Iris pigment epithelial cell (primary cell): ENCODE data around the gene KRT9.
"Not testable (repeated sequence)": the region's sequence is repeated elsewhere in the genome, so short reads cannot be mapped to it uniquely, and the experiment has no call there.

Experiments used
- DNase-seq: peaks from one replicate; pipeline ENCODE4 v3.0.0-alpha.2; 2011; ENCODE audit warnings: low read depth

Gene KRT9

DNA sequence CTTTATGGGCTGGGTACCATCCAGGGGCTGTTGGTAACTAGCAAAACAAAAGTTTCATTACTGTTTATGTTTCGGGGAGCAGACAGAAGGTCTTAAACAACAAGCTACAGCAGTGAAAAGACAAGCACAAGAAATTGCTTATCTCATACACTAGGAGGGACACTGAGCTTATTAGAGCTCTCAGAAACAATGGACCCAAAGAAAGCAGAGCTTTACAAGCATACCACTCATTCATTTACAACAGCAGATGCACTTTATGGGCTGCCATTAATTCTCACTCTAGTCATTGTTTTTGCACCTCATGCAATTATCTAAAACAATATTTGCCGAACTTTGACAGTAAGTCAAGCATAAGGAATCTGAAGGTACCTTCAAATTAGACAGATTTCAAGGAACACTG, 30.7 kb upstream of the KRT9 start:
- DNase-seq: no peak

DNA sequence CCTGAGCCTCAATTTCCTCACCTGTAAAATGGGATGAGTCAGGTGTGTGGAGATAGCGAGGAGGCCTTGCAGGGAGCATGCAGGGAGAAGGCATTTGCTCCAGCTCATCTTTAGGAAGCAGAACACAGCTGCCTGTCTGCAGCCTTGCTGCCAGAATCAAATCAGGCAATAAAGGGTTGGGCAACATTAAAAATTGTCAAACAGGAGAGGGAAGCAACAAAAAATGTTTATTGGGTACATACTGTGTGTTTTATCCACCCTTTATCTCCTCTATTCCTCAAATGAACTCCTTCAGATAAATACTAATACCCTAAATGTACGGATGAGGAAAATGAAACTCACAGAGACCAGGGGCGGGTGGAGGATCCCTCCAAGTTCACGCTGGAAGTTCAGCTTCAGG, 28.5 kb upstream of the KRT9 start:
- DNase-seq: no peak

DNA sequence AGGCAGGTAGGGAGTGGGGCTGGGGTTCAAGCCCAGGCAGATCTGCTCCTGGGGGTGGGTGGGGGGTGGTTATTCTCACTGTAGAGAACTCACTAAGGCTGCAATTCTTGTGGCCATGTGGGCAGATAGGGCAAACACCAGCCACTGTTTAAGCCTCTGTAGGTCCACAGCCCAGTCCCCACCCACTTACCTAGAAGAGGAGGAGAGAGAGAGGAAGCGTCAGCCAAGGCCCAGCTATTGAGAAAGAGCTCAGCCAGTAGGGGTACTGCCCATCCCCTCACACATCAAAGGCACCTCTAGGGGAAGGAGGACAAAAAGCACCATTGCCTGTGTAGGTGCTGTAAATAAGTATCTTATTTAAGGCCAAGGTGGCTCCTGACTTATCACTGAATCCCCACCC, 27.8 kb upstream of the KRT9 start:
- no peak for DNase-seq

DNA sequence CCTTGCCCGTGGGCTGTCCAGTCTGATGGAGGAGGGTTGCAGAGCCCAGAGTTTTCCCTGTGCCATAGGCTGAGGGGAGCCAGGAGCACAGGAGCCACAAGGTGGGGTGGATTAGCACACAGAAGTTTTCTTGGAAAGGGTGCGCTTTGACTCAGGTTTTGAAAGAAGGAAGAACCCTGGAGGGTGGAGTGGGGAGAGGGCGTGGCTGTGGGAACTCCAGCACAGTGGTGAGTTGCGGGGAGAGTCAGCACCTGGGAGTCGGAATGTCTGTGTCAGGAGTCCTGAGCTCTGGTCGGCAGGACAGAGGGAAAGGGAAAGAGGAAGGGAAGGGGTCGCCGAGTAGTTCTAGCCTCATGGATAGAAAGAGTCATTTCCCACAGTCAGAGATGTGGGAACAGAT, 23.7 kb upstream of the KRT9 start:
- DNase-seq: no peak

DNA sequence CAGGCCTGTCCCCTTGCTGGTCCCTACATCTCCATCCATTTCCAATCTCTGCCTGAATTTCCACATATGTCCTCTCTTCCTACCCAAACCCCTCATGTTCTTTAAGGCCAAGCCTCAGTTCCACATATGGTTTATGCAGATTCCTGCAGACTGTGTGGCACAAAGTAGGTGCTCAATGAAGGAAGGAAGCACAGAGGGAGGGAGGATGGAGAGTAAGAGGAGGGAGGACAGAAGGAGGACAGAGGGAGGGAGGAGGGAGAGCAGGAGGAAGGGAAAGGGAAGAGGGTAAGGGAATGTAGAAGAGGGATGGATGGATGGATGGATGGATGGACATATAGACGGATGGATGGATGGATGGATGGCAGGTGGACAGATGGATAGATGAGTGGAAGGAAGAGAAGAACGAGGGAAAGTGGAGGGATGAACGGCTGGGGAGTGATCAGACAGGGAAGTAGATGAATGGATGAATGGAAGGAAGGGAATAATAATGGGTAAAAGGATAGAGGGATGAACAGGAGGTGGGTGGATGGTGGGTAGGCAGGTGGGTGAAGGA, 22.6 kb upstream of the KRT9 start:
- DNase-seq: no peak

DNA sequence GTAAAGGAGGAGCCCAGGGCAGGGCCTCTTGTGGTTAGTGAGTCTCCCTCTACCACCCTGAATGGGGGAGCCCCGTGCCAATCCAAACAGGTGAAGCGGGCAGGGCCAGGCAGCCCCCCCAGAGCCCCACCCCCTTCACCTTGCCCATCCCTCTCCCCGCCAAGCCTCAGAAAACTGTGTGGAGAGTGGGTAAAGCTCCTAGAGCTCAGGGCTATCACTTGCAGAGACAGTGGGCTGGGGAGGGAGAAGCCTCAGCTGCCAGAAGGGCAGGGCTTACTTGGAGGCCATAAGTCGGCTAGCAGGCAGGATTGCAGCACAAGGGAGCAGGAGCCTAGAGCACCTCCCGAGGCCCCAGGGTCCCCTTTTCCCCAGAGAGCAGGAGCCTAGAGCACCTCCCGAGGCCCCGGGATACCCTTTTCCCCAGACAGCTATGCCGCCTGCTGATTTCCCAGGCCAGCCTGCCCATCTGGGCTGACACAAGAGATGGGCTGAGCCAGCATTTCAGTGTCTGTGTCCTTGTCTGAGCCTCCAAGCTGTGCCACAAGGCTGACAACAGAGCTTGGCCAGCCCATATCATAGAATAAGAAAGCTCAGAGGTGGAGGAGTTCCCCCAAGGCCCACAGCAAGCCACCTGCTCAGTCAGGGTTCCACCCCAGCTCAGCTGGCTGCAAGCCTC, 21.6 kb upstream of the KRT9 start:
- DNase-seq: no peak

DNA sequence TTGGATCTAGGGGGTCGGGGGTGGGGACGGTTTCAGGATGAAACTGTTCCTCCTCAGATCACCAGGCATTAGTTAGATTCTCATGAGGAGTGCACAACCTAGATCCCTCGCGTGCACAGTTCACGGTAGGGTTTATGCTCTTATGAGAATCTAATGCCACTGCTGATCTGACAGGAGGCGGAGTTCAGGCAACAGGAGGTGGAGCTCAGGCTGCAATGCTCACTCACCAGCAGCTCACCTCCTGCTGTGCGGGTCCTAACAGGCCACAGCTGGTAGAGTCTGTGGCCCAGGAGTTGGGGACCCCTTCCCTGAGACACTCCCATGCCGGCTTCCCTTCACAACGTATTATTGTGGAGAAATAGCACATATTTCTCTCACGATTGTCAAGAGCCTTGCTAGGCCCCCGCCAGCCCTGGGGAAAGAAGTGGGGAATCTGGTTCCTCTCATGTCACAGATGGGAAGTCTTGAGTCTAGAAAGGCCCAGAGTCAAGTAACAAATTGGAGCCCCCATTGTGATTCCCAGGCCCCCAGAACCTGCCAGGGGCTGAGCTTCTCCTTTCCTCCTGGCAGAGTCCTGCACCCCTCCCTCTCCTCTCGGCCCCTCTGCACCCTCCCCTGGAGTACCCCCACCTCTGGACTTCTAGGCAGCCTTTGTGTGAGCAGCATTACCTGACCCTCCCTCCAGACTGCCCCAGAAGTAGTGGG, 20.9 kb upstream of the KRT9 start:
- no peak for DNase-seq

DNA sequence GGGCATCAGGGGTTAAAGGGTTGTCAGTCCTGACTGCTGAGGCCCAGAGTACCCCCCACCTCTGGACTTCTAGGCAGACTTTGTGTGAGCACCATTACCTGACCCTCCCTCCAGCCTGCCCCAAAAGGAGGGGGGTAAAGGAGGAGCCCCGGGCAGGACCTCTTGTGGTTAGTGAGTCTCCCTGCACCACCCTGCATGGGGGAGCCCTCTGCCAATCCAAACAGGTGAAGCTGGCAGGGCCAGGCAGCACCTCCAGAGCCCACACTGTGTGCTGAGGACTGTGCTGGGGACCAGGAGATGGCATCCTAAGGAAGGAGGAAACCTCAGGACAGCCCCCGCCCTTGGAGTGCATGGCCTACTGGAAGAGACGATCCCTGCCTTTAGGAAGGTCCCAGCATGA, 17.4 kb upstream of the KRT9 start:
- no peak for DNase-seq

DNA sequence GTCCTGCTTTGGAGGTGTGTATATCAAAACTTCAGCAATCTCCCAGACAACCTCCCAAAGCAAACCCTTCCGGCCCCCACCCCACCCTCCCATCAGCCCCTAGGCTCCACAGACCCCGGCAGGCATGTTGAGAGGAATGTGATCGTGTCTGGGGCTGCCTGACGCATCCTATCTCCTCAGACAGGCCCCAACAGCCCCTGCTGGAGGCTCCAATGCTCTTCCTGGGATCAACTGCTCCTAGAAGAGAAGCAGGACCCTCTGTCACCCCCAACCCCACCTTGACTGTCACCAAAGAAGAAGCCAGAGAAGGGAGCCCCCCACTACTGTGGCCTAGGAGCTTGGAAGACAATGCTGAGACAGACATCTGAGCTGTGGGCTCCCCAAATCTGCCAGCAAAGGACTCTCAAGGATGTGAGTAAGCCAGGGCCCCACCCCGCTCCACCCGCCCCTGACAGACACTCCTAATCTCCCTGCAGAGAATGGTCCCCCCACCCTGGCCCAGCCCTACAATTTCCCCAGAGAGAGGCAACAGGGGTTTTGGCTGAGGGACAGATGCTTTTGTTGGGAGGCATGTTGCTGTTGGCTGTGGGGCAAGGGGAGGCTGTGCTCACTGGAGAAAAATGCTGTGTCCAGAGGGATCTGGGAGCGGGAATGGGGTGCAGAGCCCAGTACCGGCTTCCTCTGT, 16.4 kb upstream of the KRT9 start:
- DNase-seq: no peak

DNA sequence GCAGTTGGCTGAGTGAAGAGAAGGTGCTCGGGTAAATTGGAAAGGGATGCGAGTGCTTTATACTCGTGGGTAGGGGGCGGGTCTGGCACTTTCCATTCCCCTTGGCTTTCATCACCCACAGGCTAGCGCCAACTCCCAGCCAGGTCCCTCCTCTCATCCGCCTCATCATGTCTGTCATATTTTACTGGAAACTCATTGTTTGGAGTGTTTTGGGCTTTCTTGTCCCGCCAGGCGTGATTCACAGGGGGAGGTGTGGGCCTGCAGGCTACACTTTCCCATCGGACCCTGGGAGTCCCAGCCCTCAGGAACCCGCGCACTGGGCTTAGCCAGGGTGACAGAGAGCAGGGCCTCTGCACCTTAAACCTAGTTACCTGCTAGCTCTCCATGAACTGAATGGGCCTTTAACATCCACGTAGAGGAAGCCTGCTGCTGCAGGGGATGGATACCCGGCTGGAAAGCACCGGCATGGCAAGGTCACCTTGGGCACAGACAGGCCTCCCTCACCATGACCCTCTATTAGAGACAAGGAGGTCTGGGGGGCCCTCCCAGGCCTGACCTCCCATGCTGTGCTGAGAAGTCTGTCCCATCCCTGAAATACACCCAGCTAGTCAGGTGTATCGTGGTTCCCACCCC, 15.1 kb upstream of the KRT9 start, which contains the start of gene KRT14:
KRT14 (minus strand) TSS at position 33 of the 633 bp plus-strand sequence. CDS start 61 bp downstream, outside the sequence.
- no peak for DNase-seq

DNA sequence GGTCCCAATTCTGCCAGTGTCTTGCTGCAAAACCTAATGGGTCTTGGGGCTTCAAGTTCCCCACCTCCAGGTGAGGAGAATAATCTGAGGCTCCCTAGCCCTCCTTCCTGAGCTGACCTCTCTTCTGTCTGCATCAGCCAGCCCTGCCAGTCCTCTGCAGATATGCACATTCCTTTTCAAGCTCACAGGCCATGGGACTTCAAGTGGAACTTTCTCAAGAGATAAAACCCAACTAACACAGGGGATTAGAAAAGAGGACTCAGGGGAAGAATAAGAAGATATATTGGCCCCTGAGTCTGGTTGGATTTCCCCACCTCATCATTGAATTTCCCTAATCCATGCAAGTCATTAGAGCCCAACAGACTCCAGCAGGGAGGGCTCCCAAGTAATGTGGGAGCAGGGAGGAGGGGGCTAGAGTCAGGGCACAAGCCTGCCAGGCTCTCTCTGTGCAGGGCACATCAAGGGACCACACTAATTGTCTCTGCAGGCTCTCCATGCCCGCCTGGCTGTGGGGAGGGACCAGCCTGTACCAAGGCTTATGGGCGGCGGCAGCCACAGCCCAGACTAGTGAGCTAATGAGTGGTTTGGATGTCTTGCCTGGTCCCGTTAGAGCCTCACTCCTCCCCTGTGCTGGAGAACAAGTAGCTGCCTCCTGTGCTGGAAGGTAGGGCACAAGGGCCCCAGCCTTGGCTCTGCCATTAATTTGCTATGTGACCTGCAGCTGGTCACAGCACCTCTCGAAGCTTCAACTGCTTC, 13.6 kb upstream of the KRT9 start:
- no peak for DNase-seq

DNA sequence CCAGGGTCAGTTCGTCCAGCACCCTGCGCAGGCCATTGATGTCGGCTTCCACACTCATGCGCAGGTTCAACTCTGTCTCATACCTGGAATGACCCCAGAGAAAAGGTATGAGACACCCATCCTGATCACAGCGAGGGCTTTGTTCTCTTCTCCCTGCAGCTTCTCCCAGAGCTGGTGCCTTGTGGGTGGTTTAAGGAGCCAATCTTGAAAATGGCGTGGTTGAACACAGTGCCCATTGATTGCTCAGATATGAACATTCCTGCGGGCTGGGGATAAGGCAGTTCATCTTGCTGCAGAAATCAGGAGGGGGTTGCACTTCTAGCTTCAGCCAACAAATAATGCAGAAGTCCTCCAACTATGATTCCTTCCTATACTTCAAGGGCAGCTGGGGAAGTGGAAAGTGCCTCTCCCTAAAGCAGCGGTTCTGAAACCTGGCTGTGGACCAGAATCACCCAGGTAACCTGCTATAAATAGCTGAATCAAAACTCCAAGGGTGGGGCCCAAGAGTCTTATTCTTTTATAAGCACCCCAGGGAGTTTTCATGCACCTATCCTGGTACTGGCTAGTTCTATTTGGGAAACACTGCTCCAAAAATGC, 12.6 kb upstream of the KRT9 start:
- DNase-seq: not testable (repeated sequence)

DNA sequence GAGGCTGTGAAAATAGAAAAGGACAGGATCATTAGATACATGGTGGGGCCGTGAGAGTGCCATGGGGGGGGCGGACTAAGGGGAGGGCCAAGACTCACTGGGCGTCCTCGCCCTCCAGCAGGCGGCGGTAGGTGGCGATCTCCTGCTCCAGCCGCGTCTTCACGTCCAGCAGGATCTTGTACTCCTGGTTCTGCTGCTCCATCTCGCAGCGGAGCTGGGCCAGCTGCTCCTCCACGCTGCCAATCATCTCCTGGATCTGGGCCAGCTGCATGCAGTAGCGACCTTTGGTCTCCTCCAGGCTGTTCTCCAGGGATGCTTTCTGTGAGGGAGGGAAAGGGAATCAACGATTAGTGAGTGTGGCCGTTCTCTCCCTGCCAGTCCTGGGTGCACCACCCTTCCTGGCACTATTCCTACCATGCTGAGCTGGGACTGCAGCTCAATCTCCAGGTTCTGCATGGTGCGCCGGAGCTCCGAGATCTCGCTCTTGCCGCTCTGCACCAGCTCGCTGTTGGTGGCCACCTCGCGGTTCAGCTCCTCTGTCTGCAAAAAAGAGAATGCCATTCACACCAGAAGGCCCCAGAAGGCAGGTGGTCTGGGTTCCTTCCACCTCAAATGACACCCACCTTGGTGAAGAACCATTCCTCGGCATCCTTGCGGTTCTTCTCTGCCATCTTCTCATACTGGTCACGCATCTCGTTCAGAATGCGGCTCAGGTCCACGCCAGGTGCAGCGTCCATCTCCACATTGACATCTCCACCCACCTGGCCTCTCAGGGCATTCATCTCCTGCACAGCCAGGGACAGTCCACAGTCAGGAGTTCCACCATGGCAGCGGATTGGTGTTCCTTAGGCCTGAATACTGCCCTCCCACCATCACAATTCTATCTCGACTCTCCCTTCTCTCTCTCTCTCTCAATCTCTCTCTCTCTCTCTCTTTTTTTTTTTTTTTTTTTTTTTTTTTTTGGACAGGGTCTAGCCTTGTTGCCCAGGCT, 11.6 kb upstream of the KRT9 start:
- DNase-seq: no peak

DNA sequence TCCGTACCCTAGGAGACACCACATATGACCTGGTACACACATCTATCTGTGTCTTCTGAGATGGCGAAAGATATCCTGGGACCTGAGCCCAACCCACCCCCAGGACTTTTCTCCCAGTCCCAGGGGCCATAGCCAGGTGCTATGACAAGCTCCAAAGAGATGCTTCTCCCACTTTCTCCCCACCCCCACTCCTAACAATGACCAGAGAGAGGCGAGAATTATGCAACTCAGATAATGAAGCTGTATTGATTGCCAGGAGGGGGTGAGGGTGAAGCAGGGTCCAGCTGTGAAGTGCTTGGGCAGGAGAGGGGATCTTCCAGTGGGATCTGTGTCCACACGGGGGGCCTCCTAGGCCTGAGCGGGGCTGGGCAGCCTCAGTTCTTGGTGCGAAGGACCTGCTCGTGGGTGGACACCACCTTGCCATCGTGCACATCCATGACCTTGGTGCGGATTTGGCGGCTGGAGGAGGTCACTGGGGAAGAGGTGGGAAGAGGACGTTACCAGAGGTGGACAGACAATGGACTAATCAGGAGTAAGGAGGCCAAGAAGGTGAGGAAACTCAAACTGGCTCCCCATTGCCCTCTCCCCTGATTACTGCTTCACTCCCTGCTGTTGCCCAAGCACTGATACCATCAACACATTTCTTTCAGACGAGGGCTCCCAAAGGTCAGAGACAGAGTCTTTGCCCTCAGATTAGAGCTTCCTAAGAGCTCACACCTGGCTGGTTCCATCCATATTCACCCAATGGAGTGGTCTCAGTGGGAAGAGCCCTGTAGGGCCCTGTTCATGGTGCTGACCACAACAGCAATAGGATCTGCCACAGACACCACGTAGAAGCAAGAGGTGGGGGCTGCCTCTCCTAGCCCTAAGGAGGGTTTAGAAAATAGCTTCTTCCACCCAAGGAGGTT, 10.5 kb upstream of the KRT9 start:
- DNase-seq: not testable (repeated sequence)

DNA sequence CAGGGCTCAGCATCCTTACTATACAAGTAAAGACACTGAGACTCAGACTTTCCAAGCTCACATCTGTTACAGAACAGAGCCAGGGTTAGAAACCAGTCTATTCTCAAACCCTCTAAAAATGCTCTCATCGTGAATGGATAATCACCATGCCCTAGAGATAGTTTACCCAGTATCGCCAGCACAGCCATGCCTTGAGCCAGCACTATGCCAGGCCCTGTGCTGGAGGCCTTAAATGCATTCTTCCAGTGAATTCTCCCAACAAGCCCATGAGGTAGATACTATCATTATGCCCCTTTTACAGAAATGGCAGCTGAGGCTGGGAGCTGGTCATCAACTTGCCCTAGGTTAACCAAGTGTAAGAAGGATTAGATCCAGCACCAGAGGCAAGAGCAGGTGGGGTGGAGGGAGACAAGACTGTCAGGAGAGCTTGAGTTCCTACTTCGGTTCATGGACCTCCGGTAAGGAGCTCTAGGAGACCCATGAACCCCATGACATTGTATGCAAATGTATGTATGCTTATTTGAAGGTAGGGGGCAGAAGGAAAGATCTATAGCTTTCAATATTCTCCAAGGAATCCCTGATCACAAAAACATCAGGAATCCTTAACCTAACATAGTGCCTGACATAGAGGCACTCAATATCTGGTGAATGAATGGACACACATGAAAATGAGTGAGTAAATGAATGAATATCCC, 9.7 kb upstream of the KRT9 start:
- no peak for DNase-seq

DNA sequence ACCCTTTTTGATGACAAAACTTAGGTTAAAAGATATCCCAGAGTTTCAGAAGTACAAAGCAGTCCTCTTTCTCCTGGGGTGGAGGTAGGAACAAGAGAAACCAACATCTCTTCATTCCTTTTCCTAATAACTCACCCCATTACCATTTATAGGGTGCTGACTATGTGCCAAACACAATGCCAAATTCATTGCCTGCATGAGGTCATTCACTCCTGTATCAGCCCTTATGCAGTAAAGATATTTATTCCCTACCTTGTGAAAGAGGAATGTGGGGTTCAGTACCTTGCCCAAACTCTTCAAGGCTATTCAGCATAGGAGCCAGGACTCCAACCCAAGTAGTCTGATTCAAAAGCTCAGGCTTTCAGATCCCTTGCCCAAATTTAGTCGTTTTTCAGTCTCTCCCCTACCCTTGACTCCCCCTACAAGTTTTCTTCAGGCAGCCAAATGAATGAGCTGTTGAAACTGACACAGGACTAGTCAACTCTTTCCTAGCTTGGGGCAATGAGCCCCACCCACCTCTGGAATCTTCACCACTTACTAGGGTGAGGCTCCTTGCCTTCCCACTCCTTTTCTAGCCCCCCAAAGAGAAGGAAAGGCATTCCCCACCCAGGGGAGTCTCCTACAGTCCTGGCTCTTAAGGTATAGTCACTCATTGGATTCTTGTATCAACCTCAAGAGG, 9.0 kb upstream of the KRT9 start:
- no peak for DNase-seq

DNA sequence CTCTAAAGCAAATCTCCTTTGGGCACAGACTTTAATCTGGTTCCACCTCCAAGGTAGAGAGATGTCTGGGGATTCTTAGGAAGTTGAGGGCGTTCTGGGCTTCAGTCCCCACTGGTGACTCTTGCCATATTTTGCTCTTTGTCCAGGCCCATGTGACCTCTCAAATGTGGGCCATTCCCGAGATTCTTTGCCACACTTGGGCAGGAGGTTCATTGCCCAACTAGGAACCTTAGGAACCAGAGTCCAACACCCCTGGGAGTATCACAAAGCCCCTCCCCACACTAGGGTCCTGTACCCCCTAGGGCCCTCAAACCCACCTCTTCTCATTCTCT, 8.4 kb upstream of the KRT9 start:
- no peak for DNase-seq
